HG03066 (cell line): ENCODE results near the gene HCRTR2.
"Not testable (repeated sequence)": the region's sequence is repeated elsewhere in the genome, so short reads cannot be mapped to it uniquely, and the experiment has no call there.

Experiments used
- ATAC-seq: cut with Tn5 transposase; IDR thresholded peaks from one replicate; pipeline ENCODE4 v1.9.1; 2021; ENCODE audit warnings: low read depth; ENCODE audit not compliant: unreplicated experiment

The HCRTR2 gene

GRCh38 chr6:55174211-55175026 is at the start of gene HCRTR2:
HCRTR2 (plus strand) TSS chr6:55174515; CDS start chr6:55174588, 73 bp downstream.
- ATAC-seq = no peak

- no peak for ATAC-seq
These were observed 43.5 kb upstream of the HCRTR2 start for GRCh38 chr6:55130806-55131324.

GRCh38 chr6:55131616-55132015 is 42.7 kb upstream of the HCRTR2 start:
- no peak for ATAC-seq

- no peak for ATAC-seq
These were observed 37.4 kb upstream of the HCRTR2 start for GRCh38 chr6:55136916-55137315.

GRCh38 chr6:55137929-55138693 is 36.2 kb upstream of the HCRTR2 start:
- no peak for ATAC-seq

GRCh38 chr6:55141611-55142010 is 32.7 kb upstream of the HCRTR2 start:
- ATAC-seq = no peak

- no peak for ATAC-seq
These were observed 31.7 kb upstream of the HCRTR2 start for GRCh38 chr6:55142610-55143009.

GRCh38 chr6:55153284-55153683 is 21.0 kb upstream of the HCRTR2 start:
- ATAC-seq = no peak

GRCh38 chr6:55158784-55159183 is 15.5 kb upstream of the HCRTR2 start:
- not testable (repeated sequence) for ATAC-seq

GRCh38 chr6:55167860-55168259 is 6.5 kb upstream of the HCRTR2 start:
- no peak for ATAC-seq

GRCh38 chr6:55175078-55176049 is 1.0 kb downstream of the HCRTR2 start:
- no peak for ATAC-seq

- no peak for ATAC-seq
These were observed 2.6 kb downstream of the HCRTR2 start for GRCh38 chr6:55176958-55177357.

GRCh38 chr6:55180258-55180657 is 5.9 kb downstream of the HCRTR2 start:
- no peak for ATAC-seq

- ATAC-seq = no peak
These were observed 7.8 kb downstream of the HCRTR2 start for GRCh38 chr6:55182016-55182650.

GRCh38 chr6:55184782-55185530 is 10.6 kb downstream of the HCRTR2 start:
- no peak for ATAC-seq

- ATAC-seq = no peak
These were observed 24.4 kb downstream of the HCRTR2 start for GRCh38 chr6:55198715-55199114.

- ATAC-seq = no peak
These were observed 24.9 kb downstream of the HCRTR2 start for GRCh38 chr6:55199239-55199638.

GRCh38 chr6:55208478-55209458 is 34.5 kb downstream of the HCRTR2 start:
- ATAC-seq = no peak
